ENCODE data around the gene UBE4A. TPM values are rescaled to one million over a fixed set of nuclear protein-coding genes. Genes with fewer than 3 reads are reported as not detected.

UBE4A gene
- total RNA-seq, 2 donors from 2014 or later, result 39.6 to 42.6 TPM

- TF ChIP-seq CTCF (conservative IDR thresholded peaks at IDR 0.05), result no peak
- Mint-ChIP-seq H3K27me3 (ENCODE audit: insufficient read depth) (peaks cover 71% of the 10 kb centered on the region), H3K36me3 (ENCODE audit: low read depth) (no peaks in the 10 kb centered on the region), H3K4me3 (no peak within 1 kb of the TSS), H3K27ac (no peak within 1 kb of the TSS), H3K9me3 (no peaks in the 10 kb centered on the region), H3K4me1 (peaks cover 11% of the 10 kb centered on the region)
- Histone ChIP-seq H3K4me1 (ENCODE audit: control insufficient read depth, insufficient read depth, low read length) (peaks cover 4% of the 10 kb centered on the region), H3K4me3 (ENCODE audit: low read length) (no peak within 1 kb of the TSS), H3K9me3 (ENCODE audit: control insufficient read depth, low read length) (no peaks in the 10 kb centered on the region), H3K27me3 (ENCODE audit: control insufficient read depth, insufficient read depth, low read length, poor library complexity, severe bottlenecking) (peaks cover 53% of the 10 kb centered on the region), H3K27ac (ENCODE audit: low read depth, low read length) (no peak within 1 kb of the TSS), H3K36me3 (ENCODE audit: control insufficient read depth, insufficient read depth, low read length) (no peaks in the 10 kb centered on the region), H3K9ac (ENCODE audit: extremely low read depth, low read length, poor library complexity, severe bottlenecking) (no peak within 1 kb of the TSS)
- DNase-seq, result no peak
- WGBS, 2 experiments (ENCODE audit: insufficient coverage in 1 of 2, insufficient read length in 1 of 2), result 85% methylated on average over 6 of the region's 6 CpGs; no CpG with 5 or more reads in 1 of the 2 experiments
These were observed 15.4 kb upstream of the UBE4A start, which contains the start of gene CD3G for GRCh38 chr11:118343981-118344515. CD3G (plus strand) TSS chr11:118344344; CDS start chr11:118344424, 80 bp downstream.

GRCh38 chr11:118349475-118349874 lies 9.9 kb upstream of the UBE4A start:
- Histone ChIP-seq H3K36me3 (ENCODE audit: control insufficient read depth, insufficient read depth, low read length) (no peaks in the 10 kb centered on the region), H3K4me3 (ENCODE audit: low read length) (no peak overlapping the region), H3K27ac (ENCODE audit: low read depth, low read length) (no peak overlapping the region), H3K27me3 (ENCODE audit: control insufficient read depth, insufficient read depth, low read length, poor library complexity, severe bottlenecking) (peaks cover 58% of the 10 kb centered on the region), H3K9me3 (ENCODE audit: control insufficient read depth, low read length) (no peaks in the 10 kb centered on the region), H3K4me1 (ENCODE audit: control insufficient read depth, insufficient read depth, low read length) (no peaks in the 10 kb centered on the region), H3K9ac (ENCODE audit: extremely low read depth, low read length, poor library complexity, severe bottlenecking) (no peak overlapping the region)
- H3K4me1 Mint-ChIP-seq, result no peaks in the 10 kb centered on the region
- no peak overlapping the region for H3K4me3 Mint-ChIP-seq
- 83 to 91% methylated on average over 6 of the region's 6 CpGs for WGBS, 2 experiments (ENCODE audit: insufficient coverage in 1 of 2, insufficient read length in 1 of 2)
- no peak for DNase-seq
- H3K9me3 Mint-ChIP-seq, result no peaks in the 10 kb centered on the region
- no peak for TF ChIP-seq CTCF (conservative IDR thresholded peaks at IDR 0.05)
- H3K27ac Mint-ChIP-seq, result no peak overlapping the region
- peaks cover 70% of the 10 kb centered on the region for H3K27me3 Mint-ChIP-seq (ENCODE audit: insufficient read depth)
- H3K36me3 Mint-ChIP-seq (ENCODE audit: low read depth), result no peaks in the 10 kb centered on the region

- no peaks in the 10 kb centered on the region for H3K9me3 Mint-ChIP-seq
These were observed 6.2 kb upstream of the UBE4A start for GRCh38 chr11:118353084-118353710.

More at GRCh38 chr11:118353084-118353710, 6.2 kb upstream of the UBE4A start:
- TF ChIP-seq CTCF (conservative IDR thresholded peaks at IDR 0.05), result peak; percentile 77
- no peaks in the 10 kb centered on the region for H3K36me3 ChIP-seq (ENCODE audit: control insufficient read depth, insufficient read depth, low read length)
- Mint-ChIP-seq H3K27ac (no peak overlapping the region), H3K4me3 (no peak overlapping the region), H3K4me1 (no peaks in the 10 kb centered on the region), H3K27me3 (ENCODE audit: insufficient read depth) (peaks cover 52% of the 10 kb centered on the region), H3K36me3 (ENCODE audit: low read depth) (no peaks in the 10 kb centered on the region)
- DNase-seq, result no peak
- H3K27ac ChIP-seq (ENCODE audit: low read depth, low read length), result no peak overlapping the region
- no peak overlapping the region for H3K4me3 ChIP-seq (ENCODE audit: low read length)
- no peak overlapping the region for H3K9ac ChIP-seq (ENCODE audit: extremely low read depth, low read length, poor library complexity, severe bottlenecking)
- WGBS, 2 experiments (ENCODE audit: insufficient coverage in 1 of 2, insufficient read length in 1 of 2), result 0 to 19% methylated on average over 1 to 5 of the region's 6 CpGs
- H3K27me3 ChIP-seq (ENCODE audit: control insufficient read depth, insufficient read depth, low read length, poor library complexity, severe bottlenecking), result peaks cover 57% of the 10 kb centered on the region
- H3K4me1 ChIP-seq (ENCODE audit: control insufficient read depth, insufficient read depth, low read length), result no peaks in the 10 kb centered on the region
- H3K9me3 ChIP-seq (ENCODE audit: control insufficient read depth, low read length), result no peaks in the 10 kb centered on the region

Data from endodermal cell (in vitro differentiated cells).